GM19043 (cell line): ENCODE data around the gene ZSCAN31.
A peak's percentile ranks its signal among the peaks of the same experiment; 100 is the strongest.
"Not testable (repeated sequence)": the region's sequence is repeated elsewhere in the genome, so short reads cannot be mapped to it uniquely, and the experiment has no call there.

ENCODE experiments used
- ATAC-seq: cut with Tn5 transposase; IDR thresholded peaks from one replicate; pipeline ENCODE4 v1.9.1; 2021; ENCODE audit warnings: low read depth; ENCODE audit not compliant: unreplicated experiment

The ZSCAN31 gene

DNA sequence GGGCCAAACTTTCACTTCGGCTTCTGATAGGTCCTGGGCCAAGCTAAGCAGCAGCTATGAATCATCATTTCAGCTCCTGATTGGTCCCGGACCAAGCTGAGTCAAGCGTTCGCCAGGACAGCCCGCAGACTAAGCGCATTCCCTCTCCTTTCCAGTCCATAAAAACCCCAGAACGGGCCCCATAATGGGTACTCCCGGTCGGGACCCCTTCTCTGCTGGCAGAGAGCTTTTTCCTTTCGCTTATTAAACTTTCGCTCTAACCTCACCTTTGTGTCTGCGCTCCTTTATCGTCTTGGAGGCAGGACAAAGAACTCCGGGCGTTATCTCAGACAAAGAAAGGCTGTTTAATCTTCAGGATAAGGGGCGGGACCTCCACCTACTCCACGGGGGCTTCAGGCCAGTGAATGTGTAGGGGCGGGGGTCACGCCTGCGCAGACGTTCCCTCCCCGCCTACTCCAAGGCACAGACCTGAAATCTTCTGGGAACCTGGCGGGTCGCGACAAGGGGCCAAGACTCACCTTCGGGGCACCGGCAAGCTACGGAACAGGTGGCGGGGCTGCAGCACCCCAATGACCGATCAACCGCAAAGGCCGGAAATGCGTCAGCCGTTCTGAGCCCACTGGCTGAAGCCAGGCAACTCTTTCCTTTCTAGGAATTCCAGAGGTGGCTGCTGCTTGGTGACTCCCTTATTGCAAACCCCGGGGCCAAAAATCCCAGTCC is at the start of gene ZSCAN31:
TSS of gene ZSCAN31 (minus strand) at position 585 of the 720 bp plus-strand sequence. CDS start 6,465 bp downstream, outside the sequence.
- peak; percentile 84 for ATAC-seq

- ATAC-seq = no peak
Measured at GRCh38 chr6:28384143-28384533, 48.2 kb upstream of the ZSCAN31 start.

- peak; percentile 88 for ATAC-seq
Measured at GRCh38 chr6:28383235-28384142, 47.5 kb upstream of the ZSCAN31 start.

- no peak for ATAC-seq
Measured at GRCh38 chr6:28380381-28380780, 44.4 kb upstream of the ZSCAN31 start.

GRCh38 chr6:28378644-28379043 is 42.7 kb upstream of the ZSCAN31 start:
- no peak for ATAC-seq

GRCh38 chr6:28377879-28378278 is 41.9 kb upstream of the ZSCAN31 start:
- no peak for ATAC-seq

GRCh38 chr6:28373925-28374324 is 38.0 kb upstream of the ZSCAN31 start:
- ATAC-seq = no peak

DNA sequence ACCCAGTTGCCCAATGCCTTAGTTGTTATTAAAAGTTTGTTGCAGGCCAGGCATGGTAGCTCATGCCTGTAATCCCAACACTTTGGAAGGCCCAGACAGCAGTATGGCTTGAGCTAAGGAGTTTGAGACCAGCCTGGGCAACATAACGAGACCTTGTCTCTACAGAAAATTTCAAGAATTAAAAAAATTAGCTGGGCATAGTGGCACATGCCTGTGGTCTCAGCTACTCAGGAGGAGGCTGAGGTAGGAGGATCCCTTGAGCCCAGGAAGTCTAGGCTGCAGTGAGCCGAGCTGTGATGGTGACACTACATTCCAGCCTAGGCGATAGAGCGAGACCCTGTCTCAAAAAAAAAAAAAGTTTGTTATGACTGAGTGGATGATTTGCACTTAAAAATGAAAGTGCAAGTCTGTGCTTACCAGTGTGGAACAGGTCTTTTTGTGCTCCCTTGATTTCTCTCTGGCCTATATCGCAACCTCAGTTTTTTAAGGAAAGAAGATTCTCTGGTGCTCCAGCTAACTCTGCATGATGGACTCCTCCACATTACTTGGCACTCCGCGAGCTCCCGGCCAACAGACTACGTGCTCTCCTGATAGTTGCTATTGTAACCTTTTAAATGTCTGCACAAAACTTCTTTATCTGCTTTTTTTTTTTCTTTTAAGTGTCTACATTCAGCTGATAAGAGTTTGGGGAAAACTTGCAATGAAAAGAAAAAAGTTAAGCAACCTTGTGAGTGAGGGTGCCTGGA is 35.9 kb upstream of the ZSCAN31 start:
- peak; percentile 65 for ATAC-seq

DNA sequence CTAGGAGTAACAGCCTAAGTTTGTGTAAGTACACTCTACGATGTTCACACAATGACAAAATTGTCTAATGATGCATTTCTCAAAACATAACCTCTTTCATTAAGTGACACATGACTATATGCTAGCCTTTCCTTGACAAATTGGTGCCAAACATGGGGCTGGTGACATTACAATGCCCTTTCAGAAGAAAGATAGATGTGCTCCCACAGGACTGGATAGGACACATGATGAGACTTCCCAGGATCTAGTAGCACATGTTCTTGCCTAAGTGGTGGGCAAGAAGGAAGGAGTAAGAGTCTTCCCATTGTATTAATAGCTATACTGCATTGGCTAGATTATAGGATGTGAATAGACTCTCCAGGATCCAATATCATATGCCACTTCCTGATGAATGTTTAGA is 35.3 kb upstream of the ZSCAN31 start:
- ATAC-seq = no peak

- no peak for ATAC-seq
Measured at GRCh38 chr6:28370440-28370839, 34.5 kb upstream of the ZSCAN31 start.

- no peak for ATAC-seq
Measured at GRCh38 chr6:28369463-28369862, 33.5 kb upstream of the ZSCAN31 start.

DNA sequence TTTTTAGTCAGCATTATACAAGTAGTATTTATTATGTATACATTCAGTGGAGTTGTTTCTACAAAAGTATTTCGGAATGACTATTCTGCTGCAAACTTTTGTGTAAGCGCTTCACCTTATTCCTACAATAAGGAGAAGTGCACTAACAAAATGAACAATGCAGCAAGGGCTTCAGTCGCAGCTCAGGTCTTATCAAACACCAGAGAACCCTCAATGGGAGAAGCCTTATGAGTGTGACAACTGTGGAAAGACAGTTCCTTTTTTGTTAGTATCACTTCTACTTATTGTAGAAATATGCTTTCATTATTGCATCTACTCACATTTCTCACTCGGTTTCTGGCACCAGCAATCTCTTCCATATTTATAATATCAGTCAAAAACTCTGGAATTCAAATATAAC is 32.6 kb upstream of the ZSCAN31 start:
- peak; percentile 66 for ATAC-seq

DNA sequence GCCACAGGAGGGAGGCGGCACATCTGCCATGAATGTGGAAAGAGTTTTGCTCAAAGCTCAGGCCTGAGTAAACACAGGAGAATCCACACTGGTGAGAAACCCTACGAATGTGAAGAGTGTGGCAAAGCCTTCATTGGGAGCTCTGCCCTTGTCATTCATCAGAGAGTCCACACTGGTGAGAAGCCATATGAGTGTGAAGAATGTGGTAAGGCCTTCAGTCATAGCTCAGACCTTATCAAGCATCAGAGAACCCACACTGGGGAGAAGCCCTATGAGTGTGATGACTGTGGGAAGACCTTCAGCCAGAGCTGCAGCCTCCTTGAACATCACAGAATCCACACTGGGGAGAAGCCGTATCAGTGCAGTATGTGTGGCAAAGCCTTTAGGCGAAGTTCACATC is 29.6 kb upstream of the ZSCAN31 start:
- not testable (repeated sequence) for ATAC-seq

- ATAC-seq = no peak
Measured at GRCh38 chr6:28360961-28361360, 25.0 kb upstream of the ZSCAN31 start.

DNA sequence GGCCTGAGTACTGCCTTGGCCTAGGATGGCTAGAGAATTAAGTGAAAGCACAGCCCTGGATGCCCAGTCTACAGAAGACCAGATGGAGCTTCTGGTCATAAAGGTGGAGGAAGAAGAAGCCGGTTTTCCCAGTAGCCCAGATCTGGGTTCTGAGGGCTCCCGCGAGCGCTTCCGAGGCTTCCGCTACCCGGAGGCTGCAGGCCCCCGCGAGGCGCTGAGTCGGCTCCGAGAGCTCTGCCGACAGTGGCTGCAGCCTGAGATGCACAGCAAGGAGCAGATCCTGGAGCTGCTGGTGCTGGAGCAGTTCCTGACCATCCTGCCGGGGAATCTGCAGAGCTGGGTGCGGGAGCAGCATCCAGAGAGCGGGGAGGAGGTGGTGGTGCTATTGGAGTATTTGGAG is 23.6 kb upstream of the ZSCAN31 start:
- not testable (repeated sequence) for ATAC-seq

- ATAC-seq = no peak
Measured at GRCh38 chr6:28357036-28357435, 21.1 kb upstream of the ZSCAN31 start.

- ATAC-seq = no peak
Measured at GRCh38 chr6:28356666-28357020, 20.7 kb upstream of the ZSCAN31 start.

GRCh38 chr6:28355743-28356665 is 20.1 kb upstream of the ZSCAN31 start:
- ATAC-seq = no peak

GRCh38 chr6:28354688-28355554 is 19.0 kb upstream of the ZSCAN31 start:
- ATAC-seq = no peak
